DOHH2 (cell line): ENCODE data around the gene HPS5.
"Not testable (repeated sequence)": the region's sequence is repeated elsewhere in the genome, so short reads cannot be mapped to it uniquely, and the experiment has no call there.

Experiments used
- H3F3A ChIP-seq: fragments of 200-600 bp; sonication (generic), shearing (Covaris generic); 2 replicates; pipeline ENCODE4 v1.6.0; 2016; ENCODE audit warnings: antibody characterized with exemption, mild to moderate bottlenecking; ENCODE audit not compliant: control insufficient read depth, insufficient read depth
- H3K27ac ChIP-seq: fragments of 200-600 bp; sonication (generic); 2 replicates; pipeline ENCODE4 v1.5.1; 2014; ENCODE audit warnings: low read depth, mild to moderate bottlenecking, low read length, moderate library complexity
- H3K27me3 ChIP-seq: fragments of 200-600 bp; sonication (generic); 2 replicates; pipeline ENCODE4 v1.6.1; 2014; ENCODE audit warnings: mild to moderate bottlenecking, low read length, mixed read lengths; ENCODE audit not compliant: control insufficient read depth
- H3K36me3 ChIP-seq: fragments of 200-600 bp; sonication (generic); 2 replicates; pipeline ENCODE4 v1.6.1; 2014; ENCODE audit warnings: mild to moderate bottlenecking, low read length, moderate library complexity, mixed read lengths; ENCODE audit not compliant: control insufficient read depth
- H3K4me1 ChIP-seq: fragments of 200-600 bp; sonication (generic); 2 replicates; pipeline ENCODE4 v1.6.1; 2014; ENCODE audit warnings: mild to moderate bottlenecking, low read length, mixed read lengths; ENCODE audit not compliant: control insufficient read depth
- H3K4me2 ChIP-seq: fragments of 200-600 bp; sonication (generic); 2 replicates; pipeline ENCODE4 v1.6.0; 2014; ENCODE audit warnings: mild to moderate bottlenecking, low read length, moderate library complexity
- H3K4me3 ChIP-seq: fragments of 200-600 bp; sonication (generic); 2 replicates; pipeline ENCODE4 v1.5.1; 2014; ENCODE audit warnings: mild to moderate bottlenecking, low read length, mixed read lengths
- H3K79me2 ChIP-seq: fragments of 200-600 bp; sonication (generic); 2 replicates; pipeline ENCODE4 v1.6.1; 2014; ENCODE audit warnings: mild to moderate bottlenecking, low read length, mixed read lengths; ENCODE audit not compliant: control insufficient read depth
- H3K9me2 ChIP-seq: fragments of 200-600 bp; sonication (generic); replicated peaks from 2 replicates; pipeline ENCODE4 v1.6.1; 2014; ENCODE audit warnings: mild to moderate bottlenecking, low read length, mixed read lengths; ENCODE audit not compliant: control insufficient read depth
- H3K9me3 ChIP-seq: fragments of 200-600 bp; sonication (generic); 2 replicates; pipeline ENCODE4 v1.6.1; 2014; ENCODE audit warnings: antibody characterized with exemption, low read length, mixed read lengths; ENCODE audit not compliant: control insufficient read depth, insufficient read depth
- H4K20me1 ChIP-seq: fragments of 200-600 bp; sonication (generic); 2 replicates; pipeline ENCODE4 v1.6.0; 2014; ENCODE audit warnings: low read depth, mild to moderate bottlenecking, antibody characterized with exemption, low read length, moderate library complexity; ENCODE audit not compliant: control insufficient read depth, insufficient read depth
- CTCF ChIP-seq: fragments of 200-600 bp; sonication (generic); IDR thresholded peaks from one replicate; pipeline ENCODE4 v1.5.1; 2014; ENCODE audit warnings: antibody characterized with exemption, mild to moderate bottlenecking, low read depth, low read length; ENCODE audit not compliant: poor library complexity, severe bottlenecking
- EZH2phosphoT487 ChIP-seq: fragments of 200-600 bp; sonication (generic); IDR thresholded peaks from 2 replicates; pipeline ENCODE4 v1.6.1; 2017; ENCODE audit warnings: borderline replicate concordance, mild to moderate bottlenecking, antibody characterized with exemption, low read length, moderate library complexity, mixed read lengths

Gene HPS5

GRCh38 chr11:18253778-18254338, 68.1 kb downstream of the HPS5 start:
- TF ChIP-seq CTCF, result no peak
- Histone ChIP-seq H3K27me3 (peaks cover 8% of the 10 kb centered on the region), H3K27ac (no peak overlapping the region), H3F3A (no peaks in the 10 kb centered on the region), H3K4me2 (no peak overlapping the region), H4K20me1 (no peaks in the 10 kb centered on the region), H3K4me3 (no peak overlapping the region), H3K36me3 (no peaks in the 10 kb centered on the region), H3K9me3 (no peaks in the 10 kb centered on the region), H3K9me2 (no peaks in the 10 kb centered on the region), H3K79me2 (no peaks in the 10 kb centered on the region), H3K4me1 (no peaks in the 10 kb centered on the region)

- Histone ChIP-seq H3K4me2 (no peak overlapping the region), H3K4me1 (no peaks in the 10 kb centered on the region), H3K36me3 (no peaks in the 10 kb centered on the region), H4K20me1 (no peaks in the 10 kb centered on the region), H3K9me2 (no peaks in the 10 kb centered on the region), H3F3A (no peaks in the 10 kb centered on the region), H3K27ac (no peak overlapping the region), H3K27me3 (peaks cover 8% of the 10 kb centered on the region), H3K4me3 (no peak overlapping the region), H3K79me2 (no peaks in the 10 kb centered on the region), H3K9me3 (no peaks in the 10 kb centered on the region)
- TF ChIP-seq EZH2phosphoT487 (no peak), CTCF (no peak)
Observed at GRCh38 chr11:18253233-18253632, 68.7 kb downstream of the HPS5 start.

- H3K4me3 ChIP-seq, result no peak within 1 kb of the TSS
Observed at GRCh38 chr11:18248561-18248960, 73.4 kb downstream of the HPS5 start, which contains the start of gene SAA2. SAA2 (minus strand) TSS chr11:18248668; CDS start chr11:18248011, 657 bp downstream.

GRCh38 chr11:18247191-18247581, 74.8 kb downstream of the HPS5 start:
- H4K20me1 ChIP-seq, H3K9me3 ChIP-seq, H3K27ac ChIP-seq, H3K79me2 ChIP-seq, H3K9me2 ChIP-seq, H3K36me3 ChIP-seq, H3F3A ChIP-seq, H3K4me2 ChIP-seq, H3K27me3 ChIP-seq, H3K4me3 ChIP-seq, H3K4me1 ChIP-seq: not testable (repeated sequence)

More at GRCh38 chr11:18248561-18248960, 73.4 kb downstream of the HPS5 start, which contains the start of gene SAA2:
- H4K20me1 ChIP-seq, result no peaks in the 10 kb centered on the region
- no peaks in the 10 kb centered on the region for H3K9me2 ChIP-seq
- H3K27me3 ChIP-seq, result 0 out of 2 replicates have a peak, but pooled peaks cover 2% of the 10 kb centered on the region
- no peaks in the 10 kb centered on the region for H3F3A ChIP-seq
- H3K9me3 ChIP-seq, result no peaks in the 10 kb centered on the region
- H3K79me2 ChIP-seq, result no peaks in the 10 kb centered on the region
- TF ChIP-seq EZH2phosphoT487, result no peak
- TF ChIP-seq CTCF, result no peak
- no peak within 1 kb of the TSS for H3K27ac ChIP-seq
- H3K4me1 ChIP-seq, result 0 out of 2 replicates have a peak, but pooled peaks cover 2% of the 10 kb centered on the region
- no peak within 1 kb of the TSS for H3K4me2 ChIP-seq
- no peaks in the 10 kb centered on the region for H3K36me3 ChIP-seq

- not testable (repeated sequence) for H3F3A ChIP-seq, H3K36me3 ChIP-seq, H4K20me1 ChIP-seq, H3K79me2 ChIP-seq, H3K27me3 ChIP-seq, H3K9me3 ChIP-seq, H3K4me1 ChIP-seq, H3K4me3 ChIP-seq, H3K27ac ChIP-seq, H3K4me2 ChIP-seq, H3K9me2 ChIP-seq
Observed at GRCh38 chr11:18246379-18247190, 75.4 kb downstream of the HPS5 start.
